NCI-H128 (cell line): ENCODE results near the gene TRIM29.

Source experiments
- DNase-seq: peaks from one replicate; lab custom pipeline; 2025; ENCODE audit not compliant: unreplicated experiment; lab: John Stamatoyannopoulos, UW

Gene TRIM29

DNA sequence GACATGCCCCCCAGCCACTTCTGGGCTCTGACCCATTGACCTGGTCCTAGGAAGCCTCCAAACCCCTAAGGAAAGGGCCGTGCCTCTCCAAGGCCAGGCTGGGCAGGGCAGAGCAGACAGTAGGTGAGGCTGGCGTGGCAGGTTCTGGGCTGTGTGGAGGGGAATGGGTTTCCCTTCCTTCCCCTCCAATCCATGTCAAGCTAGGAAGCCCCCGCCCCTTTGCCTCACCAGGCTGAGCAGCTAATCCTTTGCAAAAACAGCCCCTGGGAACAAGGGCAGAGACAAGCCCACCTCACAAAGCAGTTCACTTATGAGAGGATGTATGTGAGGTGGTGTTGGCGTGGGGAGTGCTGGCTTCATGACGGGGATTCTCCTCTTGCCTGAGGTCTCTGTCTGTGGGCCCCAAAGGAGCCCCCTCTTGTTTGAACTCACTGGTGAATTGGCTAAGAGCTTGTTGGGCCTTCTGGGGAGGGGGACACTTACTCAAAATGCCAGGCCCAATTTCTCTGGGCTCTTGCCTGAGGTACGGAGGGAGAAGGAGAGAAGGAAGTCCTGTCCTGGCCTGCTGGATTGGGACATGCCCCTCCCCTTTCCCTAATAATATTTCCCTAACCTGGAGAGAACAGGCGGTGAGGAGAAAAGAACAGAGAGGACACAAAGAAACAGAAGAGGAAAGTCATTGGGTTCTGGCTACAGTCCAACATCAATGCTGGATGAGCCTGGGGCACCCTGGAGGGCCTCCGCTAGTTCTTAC is 1.6 kb upstream of the TRIM29 start:
- no peak for DNase-seq

DNA sequence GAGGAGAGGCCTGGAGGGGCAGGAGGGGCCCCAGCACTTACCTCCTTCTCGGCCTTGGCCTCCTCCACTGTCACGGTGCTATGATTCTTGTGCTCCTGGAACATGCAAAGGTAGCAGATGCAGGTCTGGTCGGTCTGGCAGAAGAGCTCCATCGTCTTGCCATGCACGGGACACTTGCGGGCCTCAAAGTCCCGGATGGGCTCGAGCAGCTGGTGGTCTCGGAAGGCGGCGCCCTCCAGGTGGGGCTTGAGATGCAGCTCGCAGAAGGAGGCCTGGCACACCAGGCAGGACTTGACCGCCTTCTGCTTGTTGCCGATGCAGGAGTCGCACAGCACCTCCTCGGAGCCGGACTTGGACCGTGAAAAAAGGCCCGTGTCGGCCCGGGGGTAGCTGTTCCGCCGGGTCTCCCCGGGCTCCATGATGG is 714 bp downstream of the TRIM29 start:
- no peak for DNase-seq

GRCh38 chr11:120136356-120136755 is 1.6 kb downstream of the TRIM29 start:
- DNase-seq = no peak

- DNase-seq = no peak
Observed at GRCh38 chr11:120135838-120136237, 2.1 kb downstream of the TRIM29 start.

- no peak for DNase-seq
Observed at GRCh38 chr11:120134931-120135228, 3.0 kb downstream of the TRIM29 start.

- DNase-seq = no peak
Observed at GRCh38 chr11:120134106-120134930, 3.6 kb downstream of the TRIM29 start.

GRCh38 chr11:120133216-120134105 is 4.5 kb downstream of the TRIM29 start:
- DNase-seq = no peak

- DNase-seq = no peak
Observed at GRCh38 chr11:120132645-120133185, 5.2 kb downstream of the TRIM29 start.

DNA sequence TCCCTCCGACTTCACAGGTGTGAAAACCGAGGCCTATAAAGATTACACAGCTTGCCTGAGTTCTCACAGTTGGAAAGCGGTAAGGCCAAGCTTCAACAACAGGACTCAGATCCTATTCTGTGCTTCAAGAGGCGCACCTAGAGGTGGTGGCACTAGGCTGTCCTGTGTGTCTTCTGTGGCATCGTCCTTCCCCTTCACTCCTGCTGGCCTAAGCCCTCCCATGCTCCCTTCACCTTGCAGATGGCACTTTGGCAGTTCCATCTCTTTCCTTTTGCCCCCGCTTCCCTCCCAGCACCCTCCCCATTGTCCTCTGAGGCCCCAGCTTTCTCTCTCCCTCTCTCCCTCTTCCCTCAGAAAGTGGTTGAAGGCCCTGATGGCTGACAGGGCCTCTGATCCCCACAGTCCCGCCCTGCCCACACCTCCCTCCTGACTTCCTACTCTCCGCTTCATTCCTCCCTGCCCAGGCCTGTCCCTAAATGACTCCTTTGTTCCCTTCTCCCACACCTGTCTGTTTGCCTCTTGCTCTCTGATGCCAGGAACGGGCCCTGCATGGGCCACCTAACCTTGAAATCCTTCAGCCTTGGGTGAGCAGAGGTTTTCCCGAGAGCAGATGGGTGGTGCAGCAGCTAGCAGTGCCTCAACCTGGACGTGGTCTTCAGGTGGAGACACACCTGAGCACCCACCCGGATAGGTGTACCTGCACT is 5.8 kb downstream of the TRIM29 start:
- DNase-seq = no peak

GRCh38 chr11:120130991-120131760 is 6.7 kb downstream of the TRIM29 start:
- DNase-seq = no peak

DNA sequence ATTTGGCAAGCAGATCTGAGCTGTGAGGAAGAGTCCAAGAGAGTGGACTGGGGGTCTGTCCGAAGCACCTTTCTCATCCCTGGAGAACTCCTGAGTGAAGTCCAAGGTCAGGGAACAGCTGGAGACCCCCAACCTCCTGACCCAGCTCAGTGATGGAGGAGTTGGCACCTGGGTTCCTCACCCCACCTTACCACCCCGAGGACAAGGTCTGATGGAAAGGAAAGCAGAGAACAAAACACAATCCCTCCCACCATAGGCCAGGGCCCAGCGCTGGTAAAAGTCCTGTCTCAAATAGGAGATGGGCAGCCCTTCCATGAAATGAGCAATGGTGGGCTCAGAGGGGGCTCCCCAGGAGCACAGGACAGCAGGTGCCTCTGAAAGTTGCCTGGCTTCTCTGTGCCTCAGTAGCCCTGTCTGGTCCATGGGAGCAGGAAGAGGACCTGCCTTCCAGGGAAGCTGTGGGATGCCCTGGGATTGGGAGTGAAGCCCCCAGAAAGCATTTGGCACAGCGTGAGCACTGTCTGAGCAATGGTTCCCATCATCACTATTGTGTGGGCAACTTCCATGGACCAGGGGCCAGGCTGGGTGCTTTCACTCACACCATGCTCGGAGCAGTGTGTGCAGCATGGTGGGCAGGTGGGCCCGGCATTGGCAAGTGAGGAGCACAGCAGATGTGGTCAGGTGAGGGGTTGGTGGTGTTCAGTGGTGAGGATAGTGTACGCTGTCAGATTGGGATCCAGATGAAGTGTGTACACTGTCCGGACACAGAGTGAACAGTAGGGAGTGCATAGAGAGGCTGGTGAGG is 7.5 kb downstream of the TRIM29 start:
- no peak for DNase-seq

DNA sequence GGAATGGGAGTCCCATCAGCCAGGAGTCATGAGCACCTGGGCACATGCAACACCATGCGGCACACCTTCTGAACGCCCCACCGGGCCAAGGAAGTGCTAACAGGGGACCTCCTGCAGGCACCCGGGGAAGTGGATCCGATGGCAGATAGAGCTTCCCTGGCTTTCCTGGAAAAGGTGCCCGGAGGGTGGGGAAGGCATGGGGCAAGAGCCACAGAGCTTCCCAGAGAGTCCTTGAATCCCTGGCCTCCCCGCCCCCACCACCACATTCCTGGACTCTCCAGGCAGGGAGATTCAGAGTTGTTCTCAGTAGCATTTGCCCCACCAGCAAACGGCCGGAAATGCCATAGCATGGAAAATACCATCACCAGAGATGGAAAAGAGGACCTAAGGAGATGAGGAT is 8.3 kb downstream of the TRIM29 start:
- no peak for DNase-seq

DNA sequence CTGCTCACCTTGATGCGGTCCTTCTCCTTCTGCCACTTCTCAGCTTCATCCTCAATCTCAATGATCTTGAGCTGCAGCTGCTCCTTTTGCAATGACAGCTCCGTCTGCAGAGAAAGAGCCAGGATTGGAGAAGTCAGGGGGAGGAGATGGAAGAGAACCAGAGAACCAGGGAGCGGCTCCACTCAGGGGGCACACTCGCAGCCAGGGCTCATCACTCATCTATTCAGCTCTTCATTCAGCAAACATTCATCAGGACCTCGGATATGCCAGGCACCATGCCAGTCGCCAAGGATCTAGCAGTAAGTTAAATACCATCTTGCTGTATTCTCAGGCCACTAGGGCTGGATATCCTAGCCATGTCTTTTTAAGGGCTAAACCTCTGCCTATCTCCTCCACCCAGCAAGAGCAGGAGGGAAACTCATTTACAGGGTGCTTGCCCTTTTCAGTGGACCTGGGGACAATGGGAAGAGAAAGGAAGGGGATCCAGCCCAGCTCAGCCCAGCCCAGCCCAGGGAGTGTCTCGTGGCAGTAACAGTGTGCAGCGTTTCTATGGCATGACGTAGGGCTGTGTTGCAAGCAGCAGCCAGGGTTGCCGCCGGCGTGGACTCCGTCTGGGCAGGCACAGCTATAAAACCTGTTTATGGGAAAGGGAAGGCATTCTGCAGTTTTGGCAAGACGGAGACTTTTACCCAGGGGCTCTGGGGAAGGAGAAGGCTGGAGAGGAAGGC is 9.4 kb downstream of the TRIM29 start:
- no peak for DNase-seq

- no peak for DNase-seq
Observed at GRCh38 chr11:120127236-120127635, 10.7 kb downstream of the TRIM29 start.

GRCh38 chr11:120126620-120127019 is 11.3 kb downstream of the TRIM29 start:
- DNase-seq = no peak

DNA sequence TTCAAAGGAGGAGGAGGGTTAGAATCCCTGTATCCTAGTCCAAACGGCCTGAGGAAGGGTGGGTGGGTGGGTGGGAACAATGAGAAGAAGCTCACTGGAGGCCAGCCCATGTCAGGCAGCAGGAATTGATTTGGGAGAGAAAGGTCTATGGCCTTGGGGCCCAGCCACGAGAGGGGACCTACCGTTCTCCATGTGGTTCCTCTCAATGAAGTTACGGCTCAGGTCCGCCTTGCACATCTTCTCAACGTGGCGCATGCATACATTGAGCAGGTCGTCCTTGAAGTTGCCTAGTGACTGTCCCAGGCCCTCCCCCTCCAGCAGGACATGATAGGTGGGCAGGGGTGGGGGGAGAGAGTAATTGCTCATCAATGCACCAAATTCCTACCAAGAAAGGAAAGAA is 12.4 kb downstream of the TRIM29 start:
- DNase-seq = no peak

GRCh38 chr11:120125024-120125423 is 12.9 kb downstream of the TRIM29 start:
- DNase-seq = no peak

- DNase-seq = no peak
Observed at GRCh38 chr11:120124355-120124754, 13.6 kb downstream of the TRIM29 start.
